Measurements from ENCODE around the gene IL1RAPL2. TPM values are rescaled to one million over a fixed set of nuclear protein-coding genes. Genes with fewer than 3 reads are reported as not detected.

IL1RAPL2 gene
- total RNA-seq, 1 experiment from 2014 or later: not detected

GRCh38 chrX:104659005-104659744, 93.2 kb downstream of the IL1RAPL2 start:
- Histone ChIP-seq H3K36me3 (ENCODE audit: control insufficient read depth, insufficient read depth, low read length) (no peaks in the 10 kb centered on the region), H3K9me3 (ENCODE audit: control insufficient read depth, insufficient read depth, low read depth, low read length) (no peaks in the 10 kb centered on the region), H3K27ac (ENCODE audit: low read length) (no peak overlapping the region), H3K27me3 (ENCODE audit: control insufficient read depth, insufficient read depth, low read length) (no peaks in the 10 kb centered on the region), H3K4me3 (ENCODE audit: low read depth in 2 of 2, low read length in 2 of 2) (no peak overlapping the region), H3K4me1 (ENCODE audit: control insufficient read depth, insufficient read depth, low read length) (no peaks in the 10 kb centered on the region)
- POLR2A ChIA-PET: no interaction called here
- DNase-seq (ENCODE audit: low read depth, low spot score): no peak
- CTCF ChIA-PET: no interaction called here
- no peak for ATAC-seq
- in situ Hi-C loops (cut with HindIII; ENCODE audit: low pct_unique_long_range_greater_than_20kb, low sequenced_read_pairs): no loop called here
- intact Hi-C loops (cut with micrococcal nuclease; ENCODE audit: unreplicated experiment): no loop called here
- TF ChIP-seq, protein P1, sequence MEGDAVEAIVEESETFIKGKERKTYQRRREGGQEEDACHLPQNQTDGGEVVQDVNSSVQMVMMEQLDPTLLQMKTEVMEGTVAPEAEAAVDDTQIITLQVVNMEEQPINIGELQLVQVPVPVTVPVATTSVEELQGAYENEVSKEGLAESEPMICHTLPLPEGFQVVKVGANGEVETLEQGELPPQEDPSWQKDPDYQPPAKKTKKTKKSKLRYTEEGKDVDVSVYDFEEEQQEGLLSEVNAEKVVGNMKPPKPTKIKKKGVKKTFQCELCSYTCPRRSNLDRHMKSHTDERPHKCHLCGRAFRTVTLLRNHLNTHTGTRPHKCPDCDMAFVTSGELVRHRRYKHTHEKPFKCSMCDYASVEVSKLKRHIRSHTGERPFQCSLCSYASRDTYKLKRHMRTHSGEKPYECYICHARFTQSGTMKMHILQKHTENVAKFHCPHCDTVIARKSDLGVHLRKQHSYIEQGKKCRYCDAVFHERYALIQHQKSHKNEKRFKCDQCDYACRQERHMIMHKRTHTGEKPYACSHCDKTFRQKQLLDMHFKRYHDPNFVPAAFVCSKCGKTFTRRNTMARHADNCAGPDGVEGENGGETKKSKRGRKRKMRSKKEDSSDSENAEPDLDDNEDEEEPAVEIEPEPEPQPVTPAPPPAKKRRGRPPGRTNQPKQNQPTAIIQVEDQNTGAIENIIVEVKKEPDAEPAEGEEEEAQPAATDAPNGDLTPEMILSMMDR (IDR thresholded peaks at IDR 0.05): no peak
- TF ChIP-seq REST (IDR thresholded peaks at IDR 0.05; ENCODE audit: insufficient read depth in 1 of 2, low read depth in 2 of 2, low read length in 1 of 2): no peak
- no peak for TF ChIP-seq SIN3A (IDR thresholded peaks at IDR 0.05; ENCODE audit: borderline replicate concordance, insufficient read depth, low read depth, low read length)
- no peak for TF ChIP-seq POLR2AphosphoS5 (IDR thresholded peaks at IDR 0.05; ENCODE audit: low read depth, low read length)
- no TSS peak for BruUV-seq (replicated peaks)

GRCh38 chrX:104660092-104660491, 94.1 kb downstream of the IL1RAPL2 start:
- H3K27me3 ChIP-seq (ENCODE audit: control insufficient read depth, insufficient read depth, low read length): no peaks in the 10 kb centered on the region
- intact Hi-C loops (cut with micrococcal nuclease; ENCODE audit: unreplicated experiment) (no loop called here), in situ Hi-C loops (cut with HindIII; ENCODE audit: low pct_unique_long_range_greater_than_20kb, low sequenced_read_pairs) (no loop called here)
- CTCF ChIA-PET: no interaction called here
- H3K4me3 ChIP-seq (ENCODE audit: low read depth in 2 of 2, low read length in 2 of 2): no peak overlapping the region
- ATAC-seq: no peak
- no peaks in the 10 kb centered on the region for H3K9me3 ChIP-seq (ENCODE audit: control insufficient read depth, insufficient read depth, low read depth, low read length)
- POLR2A ChIA-PET: no interaction called here
- DNase-seq (ENCODE audit: low read depth, low spot score): no peak
- H3K27ac ChIP-seq (ENCODE audit: low read length): no peak overlapping the region
- H3K36me3 ChIP-seq (ENCODE audit: control insufficient read depth, insufficient read depth, low read length): no peaks in the 10 kb centered on the region
- no peaks in the 10 kb centered on the region for H3K4me1 ChIP-seq (ENCODE audit: control insufficient read depth, insufficient read depth, low read length)
- no peak for TF ChIP-seq POLR2AphosphoS5 (IDR thresholded peaks at IDR 0.05; ENCODE audit: low read depth, low read length)
- no peak for TF ChIP-seq REST (IDR thresholded peaks at IDR 0.05; ENCODE audit: insufficient read depth in 1 of 2, low read depth in 2 of 2, low read length in 1 of 2)
- TF ChIP-seq, protein P1 (IDR thresholded peaks at IDR 0.05): no peak
- TF ChIP-seq SIN3A (IDR thresholded peaks at IDR 0.05; ENCODE audit: borderline replicate concordance, insufficient read depth, low read depth, low read length): no peak
- TF ChIP-seq TCF7L2 (IDR thresholded peaks at IDR 0.05; ENCODE audit: low read depth, low read length): no peak
- no TSS peak for BruUV-seq (replicated peaks)
